Bronchial smooth muscle cell (primary cell): Measurements from ENCODE around the gene DNASE1L2. TPM values are rescaled to one million over a fixed set of nuclear protein-coding genes. Genes with fewer than 3 reads are reported as not detected.

ENCODE experiments used
- total RNA-seq: library from RNA; depleted of rRNA; stranded (reverse); fragments of >200 nt; gene quantifications from 2 replicates; pipeline ENCODE4 v1.2.1, GENCODE V29; 2014

The DNASE1L2 gene
- 0.95 and 1.1 TPM in 2 replicates for total RNA-seq

GRCh38 chr16:2236337-2237101, at the start of gene DNASE1L2:
Gene DNASE1L2 (plus strand): TSS chr16:2236444. CDS start chr16:2236817, 373 bp downstream.

GRCh38 chr16:2196162-2196980, 39.9 kb upstream of the DNASE1L2 start, which contains the start of gene CASKIN1:
Gene CASKIN1 (minus strand): TSS chr16:2196605. CDS start chr16:2196432, 173 bp downstream.

GRCh38 chr16:2205104-2205966, 30.9 kb upstream of the DNASE1L2 start, which contains the start of gene MLST8:
Gene MLST8 (plus strand): TSS chr16:2205454. CDS start chr16:2206086, 632 bp downstream.

GRCh38 chr16:2210386-2211365, 25.6 kb upstream of the DNASE1L2 start, which contains the start of gene BRICD5:
Gene BRICD5 (minus strand): TSS chr16:2210863. CDS start chr16:2210833, 30 bp downstream.

GRCh38 chr16:2214719-2214968, 21.6 kb upstream of the DNASE1L2 start, which contains the start of gene PGP:
Gene PGP (minus strand): TSS chr16:2214840. CDS start chr16:2214777, 63 bp downstream.

GRCh38 chr16:2223221-2223941, 12.9 kb upstream of the DNASE1L2 start, which contains the start of gene E4F1:
Gene E4F1 (plus strand): TSS chr16:2223591. CDS start chr16:2223614, 23 bp downstream.

GRCh38 chr16:2251296-2252111, 15.3 kb downstream of the DNASE1L2 start, which contains the start of gene ECI1:
Gene ECI1 (minus strand): TSS chr16:2251587. CDS start chr16:2251566, 21 bp downstream.

GRCh38 chr16:2267913-2268666, 31.8 kb downstream of the DNASE1L2 start, which contains the start of gene RNPS1:
Gene RNPS1 (minus strand): TSS chr16:2268126. CDS start chr16:2264643, 3,483 bp downstream.

Other genes with a start within 250 kb of the DNASE1L2 start
- 2.7 and 2.9 TPM in 2 replicates for gene SYNGR3, start 246.5 kb upstream of the DNASE1L2 start, total RNA-seq
- gene ZNF598, start 226.6 kb upstream of the DNASE1L2 start, total RNA-seq = 12.0 and 15.1 TPM in 2 replicates
- gene NPW, start 216.7 kb upstream of the DNASE1L2 start, total RNA-seq = 0.47 and 0.60 TPM in 2 replicates
- gene NHERF2, start 209.5 kb upstream of the DNASE1L2 start, total RNA-seq = 34.4 and 41.2 TPM in 2 replicates
- 43.2 and 62.1 TPM in 2 replicates for gene NTHL1, start 188.6 kb upstream of the DNASE1L2 start, total RNA-seq
- gene TSC2, start 188.5 kb upstream of the DNASE1L2 start, total RNA-seq = 46.2 and 78.6 TPM in 2 replicates
- gene PKD1, start 100.5 kb upstream of the DNASE1L2 start, total RNA-seq = 63.0 and 123 TPM in 2 replicates
- gene RAB26, start 87.8 kb upstream of the DNASE1L2 start, total RNA-seq = 3.2 and 5.5 TPM in 2 replicates
- 44.8 and 53.2 TPM in 2 replicates for gene TRAF7, start 80.7 kb upstream of the DNASE1L2 start, total RNA-seq
- 0.09 and 0.16 TPM in 2 replicates for gene CASKIN1, start 39.8 kb upstream of the DNASE1L2 start, total RNA-seq
- 14.2 and 18.7 TPM in 2 replicates for gene MLST8, start 31.0 kb upstream of the DNASE1L2 start, total RNA-seq
- gene BRICD5, start 25.6 kb upstream of the DNASE1L2 start, total RNA-seq = 0.60 and 1.1 TPM in 2 replicates
- 2.2 and 5.4 TPM in 2 replicates for gene PGP, start 21.6 kb upstream of the DNASE1L2 start, total RNA-seq
- 23.5 and 31.9 TPM in 2 replicates for gene E4F1, start 12.9 kb upstream of the DNASE1L2 start, total RNA-seq
- 21.2 and 28.8 TPM in 2 replicates for gene ECI1, start 15.1 kb downstream of the DNASE1L2 start, total RNA-seq
- gene RNPS1, start 31.7 kb downstream of the DNASE1L2 start, total RNA-seq = 23.2 and 41.8 TPM in 2 replicates
- 0.26 and 0.47 TPM in 2 replicates for gene ABCA3, start 104.3 kb downstream of the DNASE1L2 start, total RNA-seq
- gene CCNF, start 193.0 kb downstream of the DNASE1L2 start, total RNA-seq = 3.3 and 4.7 TPM in 2 replicates
- gene TEDC2, start 223.7 kb downstream of the DNASE1L2 start, total RNA-seq = 0.34 and 1.1 TPM in 2 replicates
- 1.2 and 1.4 TPM in 2 replicates for gene NTN3, start 234.9 kb downstream of the DNASE1L2 start, total RNA-seq
- 10.2 and 13.6 TPM in 2 replicates for gene TBC1D24, start 238.7 kb downstream of the DNASE1L2 start, total RNA-seq